Sciatic nerve (tissue), 2 donors: ENCODE results near the gene PRLHR. TPM values are rescaled to one million over a fixed set of nuclear protein-coding genes. Genes with fewer than 3 reads are reported as not detected.

Experiments used
- ATAC-seq: fragments of 200-7000 bp; cut with Tn5 transposase; one replicate; pipeline ENCODE4 v1.9.1; 2020; ENCODE audit warnings: mild to moderate bottlenecking, moderate library complexity
- DNase-seq: peaks from one replicate; pipeline ENCODE4 v3.0.0-alpha.2; 2020; ENCODE audit warnings: low spot score
- intact Hi-C: fragments of 100-400 bp; cut with DNase I; formaldehyde crosslinking; loops from one replicate; pipeline ENCODE4 v1.14.2; 2022
- total RNA-seq: library from RNA; stranded (reverse); fragmentation: NEBNext Ultra II Directional; extraction: Animal tissue kit (Norgen Biotek cat#: 25700); gene quantifications from one replicate; pipeline ENCODE4 v1.2.1, GENCODE V29; 2021
- donor health status: DM: no; HTN: no; CAD: no.
- donor health status: DM: no; HTN: no; CAD: no.

Gene PRLHR
- total RNA-seq, 1 donor from 2014 or later: not detected

DNA sequence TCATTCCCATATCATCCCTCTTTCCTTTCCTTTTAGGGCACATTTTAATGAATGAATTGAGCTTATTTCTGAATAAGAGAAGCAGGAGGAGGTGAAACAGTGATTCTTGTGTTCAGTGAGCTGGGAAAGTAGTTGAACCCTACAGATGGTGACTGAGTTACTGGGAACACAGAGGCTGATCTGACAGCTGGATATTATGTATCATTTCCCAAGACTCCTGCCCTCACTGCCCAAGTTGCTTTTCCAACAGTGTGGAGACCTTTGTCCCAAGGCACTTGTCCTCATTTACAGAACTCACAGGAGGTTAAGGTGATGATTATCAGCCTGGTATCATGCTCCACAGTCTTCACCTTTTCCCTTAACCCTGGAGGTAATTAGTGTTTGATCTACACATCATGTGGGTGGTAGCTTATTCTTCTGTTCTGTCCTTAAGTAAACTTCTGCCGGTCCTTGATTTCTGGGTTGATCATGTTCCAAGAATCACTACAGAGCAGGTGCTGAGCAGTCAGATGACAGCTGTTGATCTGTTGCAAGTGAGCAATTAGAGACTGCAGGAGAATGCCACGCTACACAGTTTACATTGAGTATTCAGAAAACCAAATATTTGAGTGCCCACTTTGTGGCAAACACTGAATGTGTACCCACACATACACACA lies 2.6 kb downstream of the PRLHR start:
- intact Hi-C loops: no loop called here
- ATAC-seq (no peak), DNase-seq (no peak)

DNA sequence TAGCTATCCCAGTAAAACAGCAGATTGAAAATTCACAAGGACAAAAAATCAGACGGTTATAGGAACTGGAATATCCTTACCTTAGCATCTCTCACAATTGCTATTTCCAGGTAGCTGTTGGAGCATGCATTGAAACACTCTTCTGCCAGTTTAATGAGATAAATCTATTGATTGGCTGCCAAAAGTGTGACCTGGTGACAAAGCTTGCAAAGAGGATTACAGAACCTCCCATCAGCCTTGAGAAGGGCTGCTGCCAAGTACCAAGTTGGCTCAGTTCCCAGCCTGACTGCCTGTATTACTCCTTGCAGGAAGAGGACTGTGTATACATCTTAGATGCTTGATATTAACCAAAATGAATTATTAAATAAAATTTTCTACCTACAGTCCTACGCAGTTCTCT lies 5.1 kb downstream of the PRLHR start:
- intact Hi-C loops: no loop called here
- DNase-seq: no peak
- no peak for ATAC-seq

DNA sequence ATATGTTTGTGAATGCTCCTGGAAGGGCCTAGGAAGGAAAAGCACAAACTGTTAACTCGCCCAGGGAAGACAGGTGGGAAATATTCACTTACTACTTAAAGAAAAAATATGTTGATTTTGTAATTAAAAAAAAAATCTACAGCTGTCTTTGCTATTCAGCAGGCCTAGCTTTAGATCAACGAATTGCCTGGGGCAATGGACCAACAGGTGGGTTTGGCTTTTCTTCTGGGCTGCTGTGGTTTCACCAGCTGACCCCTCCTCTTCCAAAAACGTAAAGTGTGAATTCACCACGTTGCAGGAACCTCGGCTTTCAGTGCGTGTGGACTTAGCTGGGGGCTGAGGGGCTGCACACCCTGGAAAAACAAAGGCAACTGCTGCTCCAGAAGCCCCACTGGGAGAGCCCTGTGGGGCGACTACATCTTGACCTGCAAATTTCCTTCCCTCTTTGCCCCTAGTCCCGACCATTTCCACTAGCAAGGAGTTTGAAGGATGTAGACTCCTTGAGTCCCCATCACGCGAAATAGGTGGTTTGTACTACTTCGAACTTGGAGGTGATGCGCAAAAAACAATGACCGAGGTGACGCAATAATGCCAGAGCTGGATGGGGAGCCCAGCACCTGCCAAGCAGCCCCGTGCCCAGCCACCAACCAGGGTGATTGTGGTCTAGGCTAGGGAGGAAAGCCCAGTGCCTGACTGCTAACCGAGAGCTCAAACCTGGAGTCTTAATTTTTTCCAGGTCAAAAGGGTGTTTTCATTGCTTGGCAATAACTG lies 7.4 kb downstream of the PRLHR start:
- intact Hi-C loops: loop anchor here (5.0 kb wide), 1 partner anchor 869 kb away; no protein-coding TSS in a partner anchor
- ATAC-seq (no peak), DNase-seq (no peak)

DNA sequence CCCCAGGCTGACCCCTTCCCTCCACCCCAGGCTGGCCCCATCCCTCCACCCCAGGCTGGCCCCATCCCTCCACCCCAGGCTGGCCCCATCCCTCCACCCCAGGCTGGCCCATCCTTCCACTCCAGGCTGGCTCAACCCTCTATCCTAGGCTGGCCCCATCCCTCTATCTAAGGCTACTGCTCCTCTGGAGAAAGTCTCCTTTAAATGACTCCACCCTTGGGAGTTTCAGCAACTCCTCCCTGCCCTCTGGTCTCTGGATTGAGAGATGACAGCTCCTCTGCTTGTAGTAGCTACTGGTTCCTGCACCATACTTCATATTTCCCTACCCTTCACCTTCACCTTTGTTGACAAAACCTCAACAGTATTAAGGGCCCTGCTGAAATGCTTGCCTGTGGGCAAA lies 8.5 kb downstream of the PRLHR start:
- intact Hi-C loops: loop anchor here (5.0 kb wide), 1 partner anchor 870 kb away; no protein-coding TSS in a partner anchor
- no peak for ATAC-seq

DNA sequence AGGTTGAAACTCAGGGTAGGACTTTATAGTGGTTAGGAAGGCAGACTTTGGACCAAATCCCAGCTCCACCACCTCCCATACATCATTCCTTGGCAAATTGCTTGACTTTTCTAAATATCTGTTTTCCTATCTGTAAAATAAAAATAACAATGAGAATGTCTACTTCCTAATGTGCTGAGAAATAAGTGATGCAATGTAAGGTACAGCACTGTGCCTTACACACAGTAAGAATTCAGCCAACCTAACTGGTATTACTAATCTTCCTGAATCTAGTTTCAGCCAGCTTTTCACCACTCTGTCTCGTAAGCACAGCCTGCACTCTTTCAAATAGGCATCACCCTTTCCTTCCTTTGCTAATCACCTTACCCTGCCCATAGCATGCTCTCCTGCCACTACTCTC lies 9.7 kb downstream of the PRLHR start:
- ATAC-seq (no peak), DNase-seq (no peak)
- intact Hi-C loops: loop anchor here (5.0 kb wide), 1 partner anchor 872 kb away; no protein-coding TSS in a partner anchor

More for the DNA sequence above, 8.5 kb downstream of the PRLHR start:
- no peak for DNase-seq

DNA sequence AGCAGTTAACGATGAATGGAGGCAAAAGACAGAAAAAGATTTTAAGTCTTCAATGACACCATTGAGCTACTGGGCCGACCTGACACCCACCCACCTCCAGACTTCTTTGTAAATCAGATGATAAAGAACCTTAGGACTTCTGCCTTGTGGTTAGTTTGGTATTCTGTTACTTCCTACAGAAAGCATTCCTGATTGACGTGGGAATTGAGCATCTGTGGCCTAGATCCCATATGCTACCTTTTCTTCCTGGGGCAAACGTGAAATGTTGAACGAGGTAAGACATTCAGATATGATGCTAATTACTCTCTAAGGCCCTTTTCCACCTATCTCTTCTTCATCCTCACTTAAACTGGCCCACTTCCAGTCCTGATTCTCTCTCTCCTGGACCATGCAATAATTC lies 10.2 kb downstream of the PRLHR start:
- intact Hi-C loops: loop anchor here (5.0 kb wide), 1 partner anchor 872 kb away; no protein-coding TSS in a partner anchor
- DNase-seq (no peak), ATAC-seq (no peak)

DNA sequence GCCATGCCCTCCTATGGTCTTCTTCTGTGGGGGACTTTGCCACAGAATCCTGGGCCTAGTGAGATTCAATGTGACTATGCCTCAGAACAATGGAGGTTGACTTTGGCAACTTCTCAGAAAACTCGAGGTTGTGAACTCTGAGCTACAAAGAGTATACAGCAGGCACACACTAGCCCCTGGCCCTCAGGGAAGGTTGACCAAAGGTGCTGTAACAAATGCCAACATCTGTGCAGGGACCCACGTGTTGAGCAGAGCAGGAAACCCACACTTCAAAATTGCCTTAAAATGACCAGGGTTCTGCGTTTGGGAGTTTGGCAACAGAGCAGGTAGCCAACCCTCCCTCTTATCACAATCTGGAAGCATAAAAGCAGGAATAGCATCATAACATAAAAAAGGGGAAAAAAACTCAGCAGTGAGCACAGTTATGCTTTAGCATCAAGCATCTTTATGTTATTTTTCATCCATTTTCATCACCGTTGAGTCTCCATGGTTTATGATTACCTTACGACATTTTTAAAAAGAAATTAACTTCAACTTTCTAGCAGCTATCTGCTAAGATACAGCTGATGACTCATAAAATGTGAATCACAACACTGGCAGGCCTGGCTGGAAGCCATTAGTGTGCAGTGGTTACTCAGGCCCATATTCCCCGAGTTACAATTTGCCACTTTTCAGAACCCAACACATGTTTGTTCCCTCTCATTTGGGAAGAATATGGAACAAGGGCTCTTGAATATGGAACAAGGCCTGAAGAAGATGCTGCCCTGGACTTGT lies 11.1 kb downstream of the PRLHR start:
- DNase-seq (no peak), ATAC-seq (no peak)
- intact Hi-C loops: no loop called here

DNA sequence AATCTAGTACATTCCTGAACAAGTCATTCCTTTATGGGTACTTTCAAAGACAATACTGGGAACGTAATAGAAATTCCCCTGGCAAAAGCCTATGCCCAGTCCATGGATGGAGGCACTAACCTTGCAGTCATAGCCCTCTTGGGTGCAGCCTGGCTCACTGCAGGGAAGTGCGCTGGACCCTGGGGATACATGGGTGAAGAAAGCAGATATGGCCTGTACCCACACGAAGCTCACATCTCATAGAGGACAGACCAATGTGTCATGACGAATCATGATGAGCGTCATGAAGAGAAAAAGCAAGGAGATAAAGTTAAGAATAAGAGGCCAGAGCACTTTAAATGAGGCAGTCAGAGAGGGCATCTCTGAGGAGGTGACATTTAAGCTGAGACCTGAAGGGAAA lies 11.8 kb downstream of the PRLHR start:
- DNase-seq: no peak
- no peak for ATAC-seq
- intact Hi-C loops: no loop called here

DNA sequence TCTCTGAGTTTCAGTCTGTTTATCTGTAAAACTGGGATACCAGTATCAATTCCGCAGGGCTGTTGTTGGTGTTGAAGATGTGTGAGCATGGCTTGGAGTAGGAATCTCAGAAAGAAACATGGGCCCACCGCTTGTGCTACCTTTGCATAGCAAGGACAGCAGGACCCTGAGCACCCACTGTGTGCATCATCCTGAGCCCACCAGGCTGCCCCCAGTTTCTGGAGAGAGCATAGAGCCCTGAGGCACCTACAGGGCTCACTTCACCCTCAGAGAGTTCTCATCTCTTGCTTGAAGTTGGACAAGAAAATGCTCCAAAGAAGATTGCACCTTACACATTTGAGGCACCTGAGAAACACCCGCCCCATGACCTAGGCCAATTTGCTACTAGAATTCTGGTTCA lies 12.9 kb downstream of the PRLHR start:
- ATAC-seq: no peak
- intact Hi-C loops: no loop called here

DNA sequence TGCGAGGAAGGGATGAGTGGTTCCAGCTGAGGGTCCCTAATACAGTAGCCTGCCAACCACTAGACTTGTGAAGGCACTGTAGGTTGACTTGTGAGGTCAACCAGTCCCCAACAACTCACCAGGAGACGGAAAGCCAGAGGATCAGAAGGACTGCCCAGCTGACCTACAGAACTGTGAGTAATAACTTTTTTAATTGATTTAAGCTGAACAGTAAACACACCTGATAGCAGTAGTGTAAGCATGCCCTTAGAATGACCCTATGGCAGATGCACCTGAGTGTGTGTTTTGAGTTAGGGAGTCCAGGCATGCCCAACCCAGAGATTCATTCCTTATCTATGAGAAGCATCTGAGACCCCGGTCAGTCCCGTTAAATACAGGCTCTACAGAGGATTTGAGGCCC lies 14.1 kb downstream of the PRLHR start:
- ATAC-seq: no peak
- no peak for DNase-seq
- intact Hi-C loops: no loop called here

More for the DNA sequence above, 12.9 kb downstream of the PRLHR start:
- DNase-seq: no peak

DNA sequence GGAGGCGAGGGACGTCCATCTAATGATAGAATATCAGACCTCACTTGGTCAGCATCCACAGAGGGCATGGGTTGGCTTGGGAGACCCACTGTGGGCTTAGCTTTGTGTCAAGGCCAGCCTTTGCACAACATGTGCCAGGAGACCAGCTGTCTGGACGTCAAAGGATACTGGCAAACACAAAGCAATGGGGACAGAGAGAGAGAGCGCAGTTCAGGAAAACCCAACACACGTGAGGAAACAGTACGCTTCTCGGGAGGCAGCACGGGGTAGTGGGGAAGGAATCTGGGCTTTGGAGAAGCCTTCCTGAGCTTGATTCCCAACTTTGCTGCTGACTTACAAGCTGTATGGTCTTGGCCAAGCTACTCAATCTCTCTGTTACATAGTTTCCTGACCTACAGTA lies 14.7 kb downstream of the PRLHR start:
- intact Hi-C loops: no loop called here
- no peak for ATAC-seq
- no peak for DNase-seq

DNA sequence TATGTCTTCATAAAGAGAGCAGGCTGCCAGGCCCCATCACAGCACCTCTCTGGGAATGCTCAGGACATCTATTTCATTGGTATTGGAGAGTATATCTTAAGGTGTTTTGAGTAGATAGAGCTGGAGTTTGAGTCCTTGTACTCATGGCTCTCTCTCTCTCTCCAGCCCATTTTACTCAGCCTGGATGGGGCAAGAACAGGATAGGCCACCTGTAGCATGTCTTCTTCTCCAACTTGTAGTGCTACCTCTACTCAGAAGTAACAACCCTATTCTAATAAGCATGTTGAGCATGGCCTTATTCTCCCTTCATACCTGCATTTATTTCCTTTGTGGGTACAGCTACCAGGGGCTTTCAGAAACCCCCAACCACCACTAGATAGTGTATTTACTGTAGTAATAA lies 21.9 kb downstream of the PRLHR start:
- intact Hi-C loops: no loop called here
- ATAC-seq (no peak), DNase-seq (no peak)

DNA sequence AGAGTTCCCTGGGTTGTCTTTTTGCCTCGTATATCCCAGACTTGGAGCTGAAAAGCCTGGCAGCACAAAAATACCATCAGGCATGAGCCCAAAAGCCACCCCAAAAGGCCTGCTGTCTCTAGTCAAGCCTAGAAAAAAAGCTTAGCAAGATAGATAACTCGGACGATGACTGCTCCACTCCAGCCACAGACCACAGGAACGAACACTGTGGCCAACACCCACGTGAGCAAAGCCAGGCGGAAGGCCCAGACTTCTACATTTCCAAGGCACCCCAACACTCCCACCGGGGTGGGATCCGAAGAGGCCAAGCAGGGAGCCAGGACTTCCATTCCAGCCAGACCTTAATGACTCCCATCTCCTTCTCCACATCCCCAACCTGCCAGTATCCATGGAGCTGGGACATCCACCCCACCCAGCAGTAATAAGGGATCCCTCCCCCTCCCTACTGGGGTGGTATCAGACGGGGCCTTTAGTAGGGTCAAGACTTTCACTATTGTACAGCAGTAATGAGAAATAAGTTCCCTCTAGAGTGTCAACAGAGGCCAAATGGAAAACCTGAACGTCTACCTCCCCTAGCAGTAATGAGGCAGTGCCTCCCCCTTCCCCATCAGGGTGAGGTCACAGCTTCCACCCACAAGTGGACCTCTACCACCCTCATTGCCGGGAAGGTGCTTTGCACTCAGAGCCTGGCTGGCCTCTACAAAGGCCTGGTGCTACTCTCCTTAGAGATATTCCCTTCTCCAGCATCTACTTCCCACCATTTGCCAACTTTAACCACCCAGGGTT lies 23.0 kb downstream of the PRLHR start:
- no peak for ATAC-seq
- DNase-seq: no peak
- intact Hi-C loops: no loop called here

DNA sequence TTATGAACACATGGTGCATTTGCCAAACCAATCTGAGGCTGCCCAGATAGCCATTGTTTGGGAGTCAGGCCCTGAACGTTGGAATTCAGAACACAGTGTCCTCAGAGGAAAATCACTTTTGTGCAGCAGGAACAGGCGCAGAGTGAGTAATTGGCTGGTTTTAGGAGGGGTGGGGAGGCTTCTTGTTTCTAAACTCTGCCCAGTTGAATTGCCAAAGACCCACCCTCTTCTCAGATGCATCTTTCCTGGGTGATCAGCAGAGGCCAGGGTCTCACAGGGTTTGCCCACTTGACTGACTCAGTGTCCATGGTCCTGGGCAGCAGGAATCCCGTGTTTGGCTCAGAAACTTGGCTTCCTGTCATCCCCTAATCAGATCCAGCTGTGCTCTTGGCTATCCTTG lies 24.3 kb downstream of the PRLHR start:
- no peak for DNase-seq
- intact Hi-C loops: no loop called here
- ATAC-seq: peak; percentile 89

DNA sequence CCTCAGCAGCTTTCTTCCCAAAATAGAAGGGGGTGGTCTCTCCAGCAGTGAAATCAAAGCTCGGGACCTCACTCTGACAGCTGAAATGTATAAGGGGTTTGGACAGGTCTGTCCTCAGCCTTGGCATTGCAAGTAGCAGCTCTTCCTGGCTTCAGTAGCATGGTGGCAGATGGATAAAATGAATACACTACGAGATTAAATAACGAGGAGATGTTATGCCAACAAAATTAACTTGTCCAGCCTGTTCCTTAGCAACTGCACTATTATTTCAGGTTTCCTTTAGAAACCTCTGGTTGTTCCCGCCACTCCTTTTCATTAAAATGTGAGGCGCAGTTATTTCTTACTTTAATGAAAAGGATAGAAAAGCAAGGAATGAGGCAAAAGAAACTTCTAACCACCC lies 24.9 kb downstream of the PRLHR start:
- DNase-seq (no peak), ATAC-seq (peak; percentile 41)
- intact Hi-C loops: no loop called here

DNA sequence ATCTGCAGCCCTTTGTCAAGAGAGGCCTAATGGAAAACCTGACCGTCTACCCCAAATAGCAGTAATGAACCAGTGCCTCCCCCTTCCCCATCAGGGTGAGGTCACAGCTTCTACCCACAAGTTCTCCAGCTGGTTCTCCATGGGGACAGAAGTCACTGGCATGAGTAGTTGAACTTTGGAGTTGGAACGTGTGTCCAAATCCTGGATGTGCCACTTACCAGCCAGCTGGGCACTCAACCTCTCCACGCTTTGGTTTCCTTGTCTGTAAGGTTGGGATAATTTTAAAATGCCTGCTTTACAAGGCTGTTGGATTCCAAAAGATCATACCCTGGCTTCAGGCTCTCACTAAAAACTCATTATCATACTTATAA lies 25.6 kb downstream of the PRLHR start:
- DNase-seq (no peak), ATAC-seq (no peak)
- intact Hi-C loops: loop anchor here (10.0 kb wide), 1 partner anchor 145 kb away; no protein-coding TSS in a partner anchor

DNA sequence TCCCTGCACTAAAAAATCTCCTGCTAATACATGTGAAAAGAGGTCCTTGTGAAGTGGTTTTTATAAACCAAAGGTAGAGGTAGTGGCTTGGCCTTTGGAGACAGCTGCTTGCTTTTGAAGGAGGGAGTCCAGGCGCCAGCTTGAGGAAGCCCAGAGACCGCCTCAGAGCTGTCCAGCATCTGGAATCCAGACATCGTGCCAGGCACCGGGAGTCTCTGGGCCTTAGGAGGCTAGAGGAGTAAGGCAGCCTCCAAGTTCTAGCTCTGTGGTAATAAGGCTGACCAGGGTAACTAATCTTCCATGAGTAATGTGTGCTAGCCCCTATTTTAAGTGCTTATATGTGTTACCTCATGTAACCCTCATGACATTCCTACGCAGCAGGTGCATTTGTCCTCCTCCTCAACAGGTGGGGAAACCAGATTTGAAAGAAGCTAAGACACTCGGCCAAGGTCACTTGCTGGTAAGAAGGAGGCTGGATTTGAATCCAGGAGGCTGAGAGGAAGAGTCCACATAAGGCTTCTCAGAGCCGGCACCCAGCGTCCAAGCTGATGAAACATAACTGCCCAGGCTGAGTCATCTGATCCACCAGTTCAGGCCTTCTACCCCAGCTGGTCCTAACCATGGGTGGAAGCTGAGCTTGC lies 26.1 kb downstream of the PRLHR start:
- no peak for ATAC-seq
- intact Hi-C loops: loop anchor here (10.0 kb wide), 1 partner anchor 145 kb away; no protein-coding TSS in a partner anchor
- DNase-seq: no peak

DNA sequence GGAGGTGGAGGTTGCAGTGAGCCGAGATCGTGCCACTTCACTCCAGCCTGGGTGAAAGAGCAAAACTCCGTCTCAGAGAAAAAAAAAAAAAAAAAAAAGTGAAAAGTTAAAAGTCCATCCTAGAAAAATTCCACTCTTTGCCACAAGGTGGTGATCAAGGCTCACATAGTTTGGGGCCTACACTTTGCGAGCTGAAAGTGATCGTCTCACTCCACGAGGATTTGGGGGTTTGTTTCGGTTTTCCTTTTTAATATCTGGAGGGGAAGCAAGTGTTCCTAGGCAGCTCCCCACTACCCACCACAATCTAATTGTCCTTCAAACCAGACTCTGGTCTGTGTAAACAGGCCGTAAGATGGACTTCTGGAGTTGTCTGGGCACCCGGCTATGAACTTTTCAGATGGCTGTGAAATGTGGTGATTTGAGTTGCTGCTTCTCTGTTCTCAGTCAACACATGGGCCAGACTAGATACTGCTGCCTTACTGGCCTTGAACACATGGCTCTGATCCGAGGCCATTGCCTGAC lies 27.1 kb downstream of the PRLHR start:
- no peak for DNase-seq
- intact Hi-C loops: loop anchor here (10.0 kb wide), 1 partner anchor 146 kb away; no protein-coding TSS in a partner anchor

More for the DNA sequence above, 27.1 kb downstream of the PRLHR start:
- peak; percentile 62 for ATAC-seq
